GM19468 (cell line): ENCODE data around the gene KLHL17.

ENCODE experiments used
- ATAC-seq: cut with Tn5 transposase; IDR thresholded peaks from one replicate; pipeline ENCODE4 v1.9.1; 2021; ENCODE audit warnings: mild to moderate bottlenecking, moderate library complexity, moderate number of reproducible peaks; ENCODE audit not compliant: unreplicated experiment; ENCODE audit errors: extremely low read depth

Gene KLHL17

DNA sequence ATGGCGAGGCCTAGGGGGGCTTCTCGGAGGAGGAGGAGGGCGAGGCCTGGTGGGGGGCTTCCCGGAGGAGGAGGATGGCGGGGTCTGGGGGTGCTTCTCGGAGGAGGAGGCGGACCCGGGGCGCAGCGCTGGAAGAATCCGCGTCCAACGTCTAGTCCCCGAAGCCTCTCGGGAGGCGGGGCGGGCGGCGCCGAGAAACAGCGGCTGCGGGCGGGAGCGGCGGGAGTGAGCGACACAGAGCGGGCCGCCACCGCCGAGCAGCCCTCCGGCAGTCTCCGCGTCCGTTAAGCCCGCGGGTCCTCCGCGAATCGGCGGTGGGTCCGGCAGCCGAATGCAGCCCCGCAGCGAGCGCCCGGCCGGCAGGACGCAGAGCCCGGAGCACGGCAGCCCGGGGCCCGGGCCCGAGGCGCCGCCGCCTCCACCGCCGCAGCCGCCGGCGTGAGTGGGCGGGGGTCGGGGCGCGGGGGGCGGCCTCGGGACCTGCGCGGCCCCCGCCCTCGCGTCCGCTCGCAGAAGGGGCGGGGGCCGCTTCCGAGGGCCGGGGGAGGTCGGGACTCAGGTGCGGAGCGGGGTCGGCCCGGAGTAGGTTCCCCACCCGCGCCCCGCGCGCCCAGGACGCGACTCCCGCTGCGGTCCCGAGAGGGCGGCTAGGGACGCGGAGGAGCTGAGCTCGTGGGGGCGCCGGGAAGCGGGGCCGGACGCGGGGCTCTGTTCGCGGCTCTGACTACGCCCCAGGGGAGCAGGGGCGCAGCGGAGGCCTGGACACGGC is at the start of gene KLHL17:
Gene KLHL17, plus strand, starts transcription at position 222 of the 769 bp plus-strand sequence. Its CDS starts 110 bp downstream, at position 332.
- no peak for ATAC-seq

DNA sequence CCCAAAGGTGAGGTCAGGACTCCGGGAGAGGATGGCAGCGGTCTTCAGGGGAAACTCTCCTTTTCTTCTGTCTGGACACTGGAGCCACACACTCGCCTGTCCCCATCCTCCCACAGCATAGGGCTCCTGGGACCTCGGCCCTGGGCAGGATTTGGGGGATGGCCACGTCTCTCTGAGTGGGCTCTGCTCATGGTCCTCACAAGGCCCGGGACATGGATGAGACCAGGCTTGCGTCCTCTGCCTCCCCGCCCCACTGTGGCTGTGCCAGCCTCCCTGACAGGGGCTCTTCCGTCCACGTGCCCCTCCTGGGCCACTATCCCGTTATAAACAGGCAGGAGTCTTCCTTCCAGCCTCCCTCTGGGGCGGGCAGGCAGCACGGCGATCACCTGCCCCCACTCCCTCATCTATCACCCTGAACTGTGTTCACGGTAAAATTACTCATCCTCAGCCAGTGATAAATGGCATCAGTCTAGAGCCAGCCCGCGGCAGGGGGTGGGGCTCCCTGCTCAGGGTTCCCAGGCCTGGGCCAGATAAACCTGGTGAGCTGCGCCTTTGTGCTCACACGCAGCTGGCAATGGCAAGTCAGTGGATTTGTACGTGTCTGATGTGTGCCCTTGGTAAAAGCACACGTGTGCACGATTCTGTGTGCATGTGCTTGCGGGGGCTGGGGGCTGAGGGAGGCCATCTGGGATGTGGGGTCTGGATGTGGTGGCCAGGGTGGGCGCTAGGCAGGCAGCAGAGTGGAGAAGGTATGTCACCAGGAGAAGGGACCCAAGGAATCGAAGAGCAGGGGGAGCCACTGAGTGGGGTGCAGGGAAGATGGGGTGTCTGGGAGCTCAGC is 49.3 kb upstream of the KLHL17 start:
- ATAC-seq: no peak

DNA sequence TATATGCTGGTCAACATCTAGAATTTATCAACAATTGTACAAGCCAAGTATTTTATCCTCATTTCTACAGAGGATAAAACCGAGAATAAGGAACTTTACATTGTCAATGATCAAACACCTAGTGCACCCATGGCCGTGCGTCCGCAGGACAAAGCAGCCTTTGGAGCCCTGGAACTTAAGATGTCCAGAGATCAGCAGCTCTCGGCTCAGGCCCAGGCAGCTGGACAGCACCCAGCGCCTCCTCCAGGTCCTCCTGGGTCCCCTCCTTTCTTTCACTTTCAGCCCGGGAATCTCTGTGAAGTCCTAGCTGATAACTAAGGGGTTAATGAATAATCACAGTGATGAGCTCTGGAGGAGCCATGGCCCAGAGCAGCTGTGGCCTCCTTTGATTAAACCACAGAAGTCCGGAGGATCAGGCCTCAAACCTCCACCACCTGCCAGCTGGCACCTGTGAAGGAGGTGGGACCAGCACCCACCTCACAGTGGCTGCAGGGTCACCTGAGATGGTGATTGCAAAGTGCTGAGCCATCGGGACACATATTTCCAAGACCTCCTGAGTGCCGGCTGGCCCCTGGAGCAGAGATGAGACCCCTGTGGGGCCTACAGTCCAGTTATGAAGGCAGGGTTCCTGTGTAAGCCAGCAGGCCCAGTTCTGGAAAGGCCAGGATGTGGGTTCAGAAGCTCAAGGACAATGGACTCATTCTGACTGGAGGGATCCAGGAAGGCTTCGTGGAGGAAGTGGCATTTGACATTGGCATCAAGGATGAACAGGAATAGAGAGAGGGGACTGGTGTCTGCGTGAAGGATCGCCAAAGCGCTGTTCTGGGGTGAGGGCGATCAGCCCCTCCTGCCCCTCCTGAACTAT is 48.3 kb upstream of the KLHL17 start:
- ATAC-seq: no peak

DNA sequence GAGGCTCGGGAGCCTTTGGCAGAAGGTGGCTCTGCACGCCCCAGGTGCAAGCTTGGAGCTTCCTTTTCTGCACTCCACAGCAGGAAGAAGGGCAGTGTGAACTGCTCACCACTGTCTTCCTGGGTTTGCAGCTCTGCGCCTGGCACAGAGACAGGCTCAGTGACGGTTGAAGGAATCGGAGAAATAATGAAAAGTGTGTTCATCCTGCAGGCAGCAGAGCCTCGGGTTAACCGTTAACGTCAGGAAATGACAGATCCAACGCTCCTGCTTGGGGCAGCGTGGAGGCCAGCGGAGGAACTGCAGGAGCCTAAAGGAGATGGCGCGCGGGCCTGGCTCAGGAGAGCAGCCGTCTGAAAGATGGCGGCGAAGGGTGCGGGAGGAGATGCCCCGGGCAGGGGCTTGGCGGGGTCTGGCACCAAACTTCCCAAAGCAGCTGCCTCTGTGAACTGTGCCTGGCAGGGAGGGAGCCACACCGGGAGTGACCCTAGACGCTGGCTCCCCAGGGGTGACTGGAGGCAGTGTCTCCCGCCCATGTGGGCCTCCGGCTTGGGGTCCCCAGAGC is 47.6 kb upstream of the KLHL17 start:
- ATAC-seq: no peak

DNA sequence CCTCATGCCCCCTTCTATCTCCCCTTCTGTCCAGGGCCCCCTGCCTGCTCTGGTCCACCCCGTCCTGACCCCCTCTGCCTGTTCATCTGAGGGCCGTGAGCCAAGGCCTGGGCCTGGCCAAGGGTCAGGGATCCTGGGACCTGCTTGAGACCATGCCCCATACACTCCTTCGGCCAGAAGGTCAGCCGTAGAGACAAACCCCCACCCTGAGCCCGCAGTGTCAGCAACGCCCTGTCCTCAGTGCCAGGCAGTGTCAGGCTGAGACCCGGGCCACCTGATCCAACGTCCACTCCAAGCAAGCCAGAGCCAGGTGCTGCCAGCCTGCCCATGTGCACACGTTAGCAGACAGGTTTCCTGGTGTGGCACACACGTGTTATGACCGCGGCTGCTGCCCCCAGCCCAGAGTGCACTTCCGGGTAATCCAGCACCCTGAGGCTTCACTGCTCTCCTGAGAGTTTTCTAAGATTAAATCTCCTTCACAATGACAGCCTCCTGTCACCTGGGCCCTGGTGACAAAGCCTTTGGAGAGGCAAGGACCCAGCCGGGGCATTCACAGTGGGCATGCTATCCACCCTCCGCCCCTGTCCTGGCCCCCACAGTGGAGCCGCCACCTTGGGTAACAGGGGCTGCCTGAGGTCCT is 46.8 kb upstream of the KLHL17 start:
- ATAC-seq: no peak

DNA sequence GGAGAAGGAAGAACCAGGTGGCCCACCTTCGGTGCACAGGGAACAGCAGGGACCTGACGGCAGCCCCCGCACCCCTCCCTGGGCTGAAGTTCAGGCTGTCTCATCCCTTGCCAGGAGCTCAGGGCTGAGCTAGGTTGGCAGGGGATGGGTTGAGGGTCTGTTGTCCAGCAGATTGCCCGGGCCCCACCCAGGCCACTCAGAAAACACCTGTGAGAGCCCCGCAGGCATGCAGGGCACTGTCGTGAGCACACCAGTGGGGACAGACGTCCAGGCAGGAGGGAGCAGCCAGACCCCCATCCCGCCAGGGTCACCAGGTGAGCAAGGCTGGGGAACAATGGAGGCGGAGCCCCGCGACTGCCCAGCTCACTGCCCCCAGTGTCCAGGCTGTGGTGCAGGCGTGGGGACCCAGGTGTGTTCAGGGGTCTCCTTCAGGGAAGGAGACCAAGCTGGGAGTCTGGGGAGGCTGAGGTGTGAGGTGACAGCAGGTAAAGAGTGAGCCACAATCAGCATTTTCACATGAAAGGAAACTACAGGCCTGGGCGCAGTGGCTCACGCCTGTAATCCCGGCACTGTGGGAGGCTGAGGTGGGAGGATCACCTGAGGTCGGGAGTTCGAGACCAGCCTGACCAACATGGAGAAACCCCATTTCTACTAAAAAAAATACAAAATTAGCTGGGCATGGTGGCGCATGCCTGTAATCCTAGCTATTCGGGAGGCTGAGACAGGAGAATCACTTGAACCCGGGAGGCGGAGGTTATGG is 46.1 kb upstream of the KLHL17 start:
- no peak for ATAC-seq

DNA sequence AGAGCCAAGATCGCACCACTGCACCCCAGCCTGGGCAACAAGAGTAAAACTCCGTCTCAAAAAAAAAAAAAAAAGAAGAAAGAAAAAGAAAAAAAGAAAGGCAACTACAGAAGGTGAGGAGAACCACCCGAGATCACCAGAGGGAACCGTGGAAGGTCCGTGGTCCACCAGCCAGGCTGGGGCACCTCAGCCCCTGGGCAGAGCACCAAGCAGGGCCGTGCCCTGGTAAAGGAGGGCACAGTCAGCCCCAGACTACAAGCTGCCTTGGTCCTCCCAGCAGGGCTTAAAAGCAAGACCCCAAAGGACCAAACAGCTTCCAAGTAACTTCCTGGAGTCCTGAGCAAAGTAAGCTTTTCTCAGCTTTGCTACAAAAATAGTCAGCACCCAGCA is 45.5 kb upstream of the KLHL17 start:
- ATAC-seq: no peak

DNA sequence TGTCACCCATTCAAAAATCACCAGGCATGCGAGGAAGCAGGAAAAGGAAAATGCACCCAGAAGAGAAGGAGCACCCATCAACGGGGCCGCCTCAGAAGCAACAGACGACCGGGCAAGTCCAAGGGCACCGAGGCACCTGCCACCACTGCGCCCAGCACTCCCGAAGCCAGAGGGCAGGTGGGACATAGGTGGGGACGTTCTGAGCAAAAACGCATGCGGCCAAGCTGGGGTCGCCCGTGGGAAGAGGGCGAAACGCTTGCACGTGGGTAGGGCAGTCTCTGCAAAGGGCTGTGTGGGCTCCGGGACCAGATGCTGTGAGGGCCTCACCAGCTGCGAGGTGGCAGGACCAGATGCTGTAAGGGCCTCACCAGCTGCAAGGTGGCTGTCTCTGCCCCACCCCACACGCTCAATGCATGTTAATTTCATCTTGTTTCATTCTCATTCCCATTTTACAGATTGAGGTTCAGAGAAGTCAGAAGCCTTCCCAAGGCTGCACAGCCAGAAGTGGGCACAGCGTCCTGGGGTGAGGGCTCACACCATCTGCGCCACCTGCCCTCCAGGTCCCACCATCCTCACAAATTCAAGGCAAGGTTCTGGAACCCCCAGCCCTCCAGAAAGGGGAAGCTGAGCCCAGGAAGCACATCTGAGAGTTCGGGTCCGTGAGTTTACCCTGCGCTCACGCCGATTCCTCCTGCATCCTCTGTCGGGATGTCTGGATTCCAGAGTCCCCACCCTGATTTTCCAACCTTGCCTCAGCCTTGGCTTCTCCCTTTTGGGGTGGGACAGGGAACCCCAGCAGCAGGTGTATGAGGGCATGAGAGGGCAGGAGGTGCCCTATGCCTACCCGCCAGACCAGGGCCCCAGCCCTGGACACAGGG is 44.9 kb upstream of the KLHL17 start:
- ATAC-seq: no peak

DNA sequence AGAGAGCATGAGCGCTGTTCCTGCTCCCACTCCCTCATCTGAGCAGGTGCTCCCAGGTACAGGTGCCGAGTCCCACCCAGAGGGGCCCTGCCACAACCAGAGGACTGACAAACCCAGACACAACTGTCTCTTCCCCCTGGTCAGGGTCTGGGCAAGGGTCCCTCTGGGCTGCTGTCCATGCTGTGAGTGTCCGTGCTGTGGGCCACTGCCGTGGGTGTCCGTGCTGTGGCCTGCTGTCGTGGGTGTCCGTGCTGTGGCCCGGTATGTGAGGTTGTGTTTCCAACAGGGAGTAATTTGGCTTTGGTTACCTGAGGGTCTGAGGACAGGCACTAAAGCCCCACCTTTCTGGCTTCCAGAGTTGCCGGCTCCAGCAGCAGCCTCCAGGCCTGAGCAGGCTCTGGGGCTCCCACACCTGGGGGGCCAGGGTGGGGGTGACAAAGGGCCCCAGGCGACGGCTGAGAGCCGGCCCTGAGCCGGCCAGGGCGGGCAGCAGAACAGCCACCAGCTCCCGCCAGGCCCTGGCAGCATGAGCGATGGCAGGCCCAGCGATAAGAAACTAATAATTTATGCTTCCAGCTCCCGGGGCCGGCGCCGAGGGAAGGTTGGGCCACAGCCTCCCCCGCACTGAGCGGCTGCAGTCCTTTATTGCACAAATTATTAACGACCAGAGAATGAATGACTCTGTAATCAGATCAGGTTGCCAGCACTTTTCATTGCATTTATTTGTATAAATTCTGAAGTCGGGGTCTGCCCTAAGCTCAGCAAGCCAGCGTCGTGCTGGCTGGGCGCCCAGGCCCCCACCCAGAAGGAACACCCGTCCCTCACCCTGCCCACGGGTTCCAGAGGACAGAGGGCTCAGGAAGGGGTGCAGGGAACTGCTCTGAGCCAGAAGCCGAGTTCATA is 44.0 kb upstream of the KLHL17 start:
- no peak for ATAC-seq

DNA sequence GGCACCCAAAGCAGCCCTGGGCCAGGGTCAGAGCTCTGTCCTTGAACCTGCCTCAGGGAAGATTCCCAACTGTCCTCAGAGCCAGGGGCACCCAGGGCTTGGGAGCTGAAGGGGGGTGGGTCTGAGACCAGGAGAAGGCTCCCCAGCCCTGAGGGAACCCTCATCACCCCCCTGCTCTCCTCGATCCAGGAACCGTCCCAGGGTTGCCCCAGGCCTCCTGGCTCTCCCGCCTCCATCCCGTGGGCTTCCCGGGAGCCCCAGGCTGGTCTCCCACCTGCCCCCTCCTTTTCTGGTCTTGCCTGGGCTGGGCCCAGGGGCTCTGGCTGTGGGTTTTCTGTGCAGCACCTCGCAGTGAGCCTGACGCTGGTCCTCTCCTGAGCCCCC is 43.3 kb upstream of the KLHL17 start:
- no peak for ATAC-seq

DNA sequence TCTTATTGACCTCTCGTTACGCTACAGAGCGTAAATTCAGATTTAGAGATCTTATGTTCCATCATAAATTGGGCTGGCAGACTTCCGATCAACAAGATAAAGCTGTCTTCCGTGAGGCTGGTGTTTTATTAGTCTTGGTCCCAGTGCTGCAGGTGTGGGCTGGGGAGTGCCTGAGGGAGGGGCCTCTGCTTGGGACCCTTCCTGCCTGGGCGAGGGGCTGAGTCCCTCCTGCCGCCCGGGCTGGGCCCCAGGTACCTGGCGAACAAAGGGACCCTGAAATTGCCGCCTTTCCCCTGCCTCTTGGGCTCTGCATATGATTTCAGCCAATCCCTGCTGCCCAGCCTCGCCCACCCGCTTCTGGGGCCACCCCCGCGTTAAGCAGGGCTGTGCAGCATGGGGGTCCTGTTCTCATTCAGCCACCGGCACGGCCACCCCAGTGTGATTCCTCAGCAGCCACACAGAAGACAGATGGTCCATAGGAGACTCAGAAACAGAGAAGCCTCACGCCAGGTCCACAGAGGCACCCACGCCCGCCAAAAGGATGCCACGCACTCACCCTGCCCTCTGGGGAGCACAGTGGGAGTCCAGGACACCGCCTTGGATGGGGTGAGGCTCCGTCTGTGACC is 42.8 kb upstream of the KLHL17 start:
- ATAC-seq: no peak

DNA sequence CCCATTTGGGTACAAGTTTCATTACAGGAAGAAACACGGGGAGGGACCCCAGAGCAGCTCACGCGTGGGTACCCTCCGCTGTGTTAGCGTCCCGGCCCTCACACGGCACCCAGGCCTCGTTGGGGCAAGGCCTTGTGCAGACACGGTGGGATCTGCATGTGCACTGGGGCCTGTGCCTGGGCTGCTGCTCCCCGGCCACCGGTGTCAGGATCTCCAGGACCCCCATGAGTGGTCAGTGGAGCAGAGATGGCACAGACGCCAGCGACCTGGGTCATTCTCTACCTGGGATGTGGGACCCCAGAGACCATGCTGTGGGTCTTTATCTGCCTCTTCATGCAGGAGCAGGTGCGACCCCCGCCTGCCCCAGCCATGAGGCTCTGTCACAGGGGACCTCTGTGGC is 42.0 kb upstream of the KLHL17 start:
- no peak for ATAC-seq

DNA sequence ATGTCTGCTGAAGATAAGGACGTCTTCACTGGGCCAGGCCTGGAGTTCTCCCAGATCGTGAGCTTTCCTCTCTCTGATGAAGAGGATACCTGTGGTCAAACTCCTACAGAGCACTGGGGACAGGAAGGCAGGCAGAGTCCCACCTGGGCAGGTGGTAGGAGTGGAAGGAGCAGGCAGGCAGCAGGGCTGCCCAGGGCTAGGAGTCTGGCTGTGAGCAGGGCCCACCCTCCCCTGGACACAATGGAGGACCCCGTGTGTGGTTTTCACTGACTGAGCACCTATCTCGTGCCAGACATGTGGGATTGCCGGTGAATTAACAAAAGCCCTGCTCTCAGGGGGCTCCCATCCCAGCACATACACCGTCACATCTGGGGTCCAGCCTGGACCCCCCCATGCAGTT is 41.5 kb upstream of the KLHL17 start:
- ATAC-seq: no peak

DNA sequence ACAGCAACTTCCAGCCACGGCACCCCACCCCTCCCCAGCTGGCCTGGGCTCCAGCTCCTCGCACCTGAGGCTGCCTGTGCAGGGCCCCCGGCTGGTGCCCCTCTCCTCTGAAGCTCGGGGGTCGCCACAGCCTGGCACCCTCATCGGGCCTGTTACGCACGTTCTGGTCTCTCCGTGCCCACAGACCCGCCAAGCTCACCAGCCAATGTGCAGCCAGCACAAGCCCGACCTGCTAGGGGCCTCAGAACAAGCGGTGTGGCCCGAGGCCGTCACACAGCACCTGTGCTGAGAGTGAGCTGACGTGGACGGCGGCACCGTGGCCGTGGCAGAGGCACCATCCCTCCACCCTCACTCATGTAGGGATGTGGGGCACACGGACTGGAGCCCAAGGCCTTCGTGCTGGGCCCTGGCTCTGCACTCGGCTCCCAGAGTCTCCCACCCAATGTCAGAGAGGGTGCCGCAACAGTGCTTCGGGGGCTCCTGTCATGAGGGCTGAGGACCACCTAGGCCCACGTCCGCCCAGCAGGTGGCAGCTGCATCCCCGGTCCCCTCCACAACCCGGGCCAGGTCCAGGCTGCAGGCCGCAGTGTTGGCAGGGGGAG is 41.0 kb upstream of the KLHL17 start:
- ATAC-seq: no peak

DNA sequence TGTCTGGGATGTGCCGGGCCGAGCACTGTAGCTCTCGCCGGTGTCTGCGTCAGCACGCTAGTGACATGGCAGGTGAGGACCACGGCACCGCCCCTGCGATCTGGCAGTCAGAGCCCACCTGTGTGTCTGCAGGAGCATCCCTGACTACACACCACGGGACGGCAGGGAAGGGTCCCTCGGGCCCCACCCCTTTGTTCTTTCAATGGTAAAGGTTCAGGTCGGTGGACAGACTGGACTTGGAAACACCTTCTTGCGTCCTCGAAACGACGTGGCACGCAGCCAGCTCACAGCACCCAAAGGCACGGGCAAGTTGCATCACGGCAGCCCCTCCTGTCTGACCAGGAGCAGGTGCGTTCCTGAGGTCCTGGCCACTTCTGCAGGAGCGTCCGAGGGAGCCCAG is 40.4 kb upstream of the KLHL17 start:
- ATAC-seq: no peak

DNA sequence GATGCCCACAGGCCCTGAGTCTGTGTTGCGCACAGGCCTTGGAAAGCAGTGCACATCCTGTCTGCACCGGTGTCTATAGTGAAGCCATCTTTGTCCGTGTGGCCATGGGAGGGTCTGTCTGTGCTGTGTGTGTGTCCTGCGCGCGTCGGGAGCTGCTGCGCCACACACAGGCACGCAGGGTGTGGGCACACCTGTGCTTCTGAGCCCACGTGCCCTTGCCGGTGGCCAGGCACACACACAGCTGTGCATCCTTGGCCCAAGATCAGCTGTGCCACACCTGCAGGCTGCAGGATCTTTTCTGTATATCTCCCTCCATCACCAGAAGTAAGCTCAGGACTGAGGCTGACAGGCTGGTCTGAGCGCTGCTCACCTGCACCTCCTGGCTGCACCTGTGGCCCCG is 39.9 kb upstream of the KLHL17 start:
- ATAC-seq: no peak
